Ovary (tissue), 3 donors: Measurements from ENCODE around the gene ZNF423.

ENCODE experiments used
- POLR2A ChIP-seq: fragments of 450-650 bp; IDR thresholded peaks from one replicate; pipeline ENCODE4 v1.6.1; 2017; ENCODE audit warnings: antibody characterized with exemption, mild to moderate bottlenecking, moderate library complexity
- TF ChIP-seq, protein P1 (sequence below), 3 donors: fragments of 450-650 bp in 2 of 3; fragments of 200-600 bp in 1 of 3; IDR thresholded peaks; one replicate each; pipeline versions ENCODE4 v1.5.1 to v1.8.0; 2016 to 2022; ENCODE audit warnings: antibody characterized with exemption in 3 of 3, mild to moderate bottlenecking in 1 of 3
- donor health status: DM: no; HTN: no; CAD: no.

- TF ChIP-seq, protein P1, sequence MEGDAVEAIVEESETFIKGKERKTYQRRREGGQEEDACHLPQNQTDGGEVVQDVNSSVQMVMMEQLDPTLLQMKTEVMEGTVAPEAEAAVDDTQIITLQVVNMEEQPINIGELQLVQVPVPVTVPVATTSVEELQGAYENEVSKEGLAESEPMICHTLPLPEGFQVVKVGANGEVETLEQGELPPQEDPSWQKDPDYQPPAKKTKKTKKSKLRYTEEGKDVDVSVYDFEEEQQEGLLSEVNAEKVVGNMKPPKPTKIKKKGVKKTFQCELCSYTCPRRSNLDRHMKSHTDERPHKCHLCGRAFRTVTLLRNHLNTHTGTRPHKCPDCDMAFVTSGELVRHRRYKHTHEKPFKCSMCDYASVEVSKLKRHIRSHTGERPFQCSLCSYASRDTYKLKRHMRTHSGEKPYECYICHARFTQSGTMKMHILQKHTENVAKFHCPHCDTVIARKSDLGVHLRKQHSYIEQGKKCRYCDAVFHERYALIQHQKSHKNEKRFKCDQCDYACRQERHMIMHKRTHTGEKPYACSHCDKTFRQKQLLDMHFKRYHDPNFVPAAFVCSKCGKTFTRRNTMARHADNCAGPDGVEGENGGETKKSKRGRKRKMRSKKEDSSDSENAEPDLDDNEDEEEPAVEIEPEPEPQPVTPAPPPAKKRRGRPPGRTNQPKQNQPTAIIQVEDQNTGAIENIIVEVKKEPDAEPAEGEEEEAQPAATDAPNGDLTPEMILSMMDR (IDR thresholded peaks at IDR 0.05): no peak
- no peak for TF ChIP-seq POLR2A
Observed at GRCh38 chr16:49470513-49470991, 385.4 kb downstream of the ZNF423 start.
